HL-60 (cell line): ENCODE measurements around the gene CHD2.

Experiments used
- CTCF ChIP-seq: IDR thresholded peaks from one replicate; pipeline ENCODE4 v1.5.1; 2011; ENCODE audit warnings: low read length, control low read depth, inconsistent platforms; ENCODE audit not compliant: insufficient read depth
- GABPA ChIP-seq: IDR thresholded peaks from 2 replicates; pipeline ENCODE4 v1.6.1; 2012; ENCODE audit warnings: low read depth
- REST ChIP-seq: IDR thresholded peaks from 2 replicates; pipeline ENCODE4 v1.6.1; 2012; ENCODE audit warnings: low read depth; ENCODE audit not compliant: insufficient replicate concordance

- TF ChIP-seq CTCF (no peak), GABPA (no peak), REST (no peak)
These were observed 74.2 kb downstream of the CHD2 start for GRCh38 chr15:92974183-92974915.
